Measurements from ENCODE around the gene CNTFR.

Gene CNTFR

DNA sequence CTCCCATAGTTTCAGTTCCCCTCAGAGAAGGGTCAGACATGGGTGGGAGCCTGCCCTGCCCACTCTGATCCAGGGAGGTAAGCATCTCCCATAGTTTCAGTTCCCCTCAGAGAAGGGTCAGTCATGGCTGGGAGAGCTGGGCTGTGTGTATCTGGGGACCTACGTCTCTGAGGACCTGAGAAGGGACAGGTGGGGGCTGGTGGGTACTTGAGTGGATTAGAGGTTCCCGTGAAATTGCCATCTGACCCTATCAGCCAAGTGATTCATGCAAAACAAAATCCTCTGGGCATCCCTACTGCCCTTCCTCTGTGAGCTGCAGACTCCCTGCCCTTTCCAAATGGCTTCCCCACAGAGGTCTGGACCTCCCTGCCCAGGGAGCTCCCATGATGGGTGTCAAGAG is 70.6 kb downstream of the CNTFR start:
- H3K18ac ChIP-seq (ENCODE audit: low read depth in 1 of 2, low read length in 2 of 2): no peak overlapping the region
- H3K27ac ChIP-seq (ENCODE audit: low read length, poor library complexity, severe bottlenecking): no peak overlapping the region
- no peak overlapping the region for H4K91ac ChIP-seq (ENCODE audit: low read length)
- no peak overlapping the region for H2BK15ac ChIP-seq (ENCODE audit: low read depth, poor library complexity, severe bottlenecking)
- WGBS: 100% methylated on average over 2 of the region's 2 CpGs
- H2BK12ac ChIP-seq (ENCODE audit: low read length in 2 of 2): no peak overlapping the region
- no peak overlapping the region for H3K4me3 ChIP-seq (ENCODE audit: insufficient read depth in 1 of 2, low read depth in 1 of 2, low read length in 2 of 2)
- no peak overlapping the region for H3K14ac ChIP-seq (ENCODE audit: low read length in 2 of 2)
- DNase-seq: no peak
- H2BK120ac ChIP-seq (ENCODE audit: low read depth, low read length): no peak overlapping the region
- no peak overlapping the region for H3K4me2 ChIP-seq (ENCODE audit: low read length, poor library complexity, severe bottlenecking)
- no peak overlapping the region for H4K8ac ChIP-seq (ENCODE audit: low read length)
- no peaks in the 10 kb centered on the region for H3K36me3 ChIP-seq (ENCODE audit: control insufficient read depth in 1 of 2, insufficient read depth in 2 of 2, low read depth in 1 of 2, low read length in 2 of 2)
- H3K9me3 ChIP-seq (ENCODE audit: control insufficient read depth, low read length): no peaks in the 10 kb centered on the region
- no peak overlapping the region for H3K4ac ChIP-seq (ENCODE audit: low read depth in 1 of 2, low read length in 2 of 2)
- H3K23ac ChIP-seq (ENCODE audit: low read length in 2 of 2): no peak overlapping the region
- no peak overlapping the region for H2AFZ ChIP-seq (ENCODE audit: low read depth, low read length)
- H3K79me1 ChIP-seq (replicated peaks; ENCODE audit: low read length, poor library complexity, severe bottlenecking): no peaks in the 10 kb centered on the region
- peaks cover 10% of the 10 kb centered on the region for H3K4me1 ChIP-seq (ENCODE audit: control insufficient read depth, insufficient read depth, low read depth, low read length)
- H3K9ac ChIP-seq (ENCODE audit: low read length): no peak overlapping the region
- H2BK5ac ChIP-seq (ENCODE audit: low read depth, low read length, poor library complexity, severe bottlenecking): no peak overlapping the region
- H2AK5ac ChIP-seq (ENCODE audit: low read length, severe bottlenecking): no peak overlapping the region
- peaks cover 51 to 70% of the 10 kb centered on the region in 2 experiments for H3K27me3 ChIP-seq (ENCODE audit: control insufficient read depth in 1 of 2, insufficient read depth in 1 of 2, low read length in 2 of 2)

GRCh38 chr9:34518110-34518616 is 71.4 kb downstream of the CNTFR start:
- Histone ChIP-seq H2AFZ (ENCODE audit: low read depth, low read length) (no peak overlapping the region), H3K36me3 (ENCODE audit: control insufficient read depth in 1 of 2, insufficient read depth in 2 of 2, low read depth in 1 of 2, low read length in 2 of 2) (no peaks in the 10 kb centered on the region), H3K4me1 (ENCODE audit: control insufficient read depth, insufficient read depth, low read depth, low read length) (peaks cover 5% of the 10 kb centered on the region), H3K4ac (ENCODE audit: low read depth in 1 of 2, low read length in 2 of 2) (no peak overlapping the region), H3K4me2 (ENCODE audit: low read length, poor library complexity, severe bottlenecking) (no peak overlapping the region), H2BK15ac (ENCODE audit: low read depth, poor library complexity, severe bottlenecking) (no peak overlapping the region), H2BK120ac (ENCODE audit: low read depth, low read length) (no peak overlapping the region), H3K18ac (ENCODE audit: low read depth in 1 of 2, low read length in 2 of 2) (no peak overlapping the region), H2BK5ac (ENCODE audit: low read depth, low read length, poor library complexity, severe bottlenecking) (no peak overlapping the region), H2BK12ac (ENCODE audit: low read length in 2 of 2) (no peak overlapping the region), H3K79me1 (replicated peaks; ENCODE audit: low read length, poor library complexity, severe bottlenecking) (no peaks in the 10 kb centered on the region), H3K23ac (ENCODE audit: low read length in 2 of 2) (no peak overlapping the region), H3K27me3 (ENCODE audit: control insufficient read depth in 1 of 2, insufficient read depth in 1 of 2, low read length in 2 of 2) (peaks cover 46 to 71% of the 10 kb centered on the region in 2 experiments), H3K4me3 (ENCODE audit: insufficient read depth in 1 of 2, low read depth in 1 of 2, low read length in 2 of 2) (no peak overlapping the region), H3K14ac (ENCODE audit: low read length in 2 of 2) (no peak overlapping the region), H3K9ac (ENCODE audit: low read length) (no peak overlapping the region), H4K91ac (ENCODE audit: low read length) (no peak overlapping the region), H3K27ac (ENCODE audit: low read length, poor library complexity, severe bottlenecking) (no peak overlapping the region), H3K9me3 (ENCODE audit: control insufficient read depth, low read length) (no peaks in the 10 kb centered on the region), H4K8ac (ENCODE audit: low read length) (no peak overlapping the region), H2AK5ac (ENCODE audit: low read length, severe bottlenecking) (no peak overlapping the region)
- 83% methylated on average over 6 of the region's 6 CpGs for WGBS
- DNase-seq: no peak

DNA sequence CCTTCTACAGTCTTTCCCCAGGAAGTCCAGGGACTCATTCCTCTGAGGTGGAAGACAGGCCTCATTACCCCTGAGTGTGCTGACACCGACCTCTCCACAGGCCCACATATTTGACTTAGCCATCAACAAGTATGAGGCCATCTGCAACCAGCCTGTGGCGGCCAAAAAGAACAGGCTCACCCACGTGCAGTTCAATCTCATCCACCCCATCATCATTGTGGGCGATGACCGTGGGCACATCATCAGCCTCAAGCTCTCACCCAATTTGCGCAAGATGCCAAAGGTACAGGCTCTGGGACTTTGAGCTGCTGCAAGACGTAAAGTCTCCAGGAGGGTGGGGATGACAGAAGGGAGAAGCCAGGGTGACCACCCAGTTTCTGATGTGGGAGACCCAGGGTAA is 72.3 kb downstream of the CNTFR start:
- no peak overlapping the region for H3K27ac ChIP-seq (ENCODE audit: low read length, poor library complexity, severe bottlenecking)
- no peak overlapping the region for H2BK12ac ChIP-seq (ENCODE audit: low read length in 2 of 2)
- peaks cover 42 to 77% of the 10 kb centered on the region in 2 experiments for H3K27me3 ChIP-seq (ENCODE audit: control insufficient read depth in 1 of 2, insufficient read depth in 1 of 2, low read length in 2 of 2)
- no peak overlapping the region for H3K14ac ChIP-seq (ENCODE audit: low read length in 2 of 2)
- no peak overlapping the region for H2BK120ac ChIP-seq (ENCODE audit: low read depth, low read length)
- H3K79me1 ChIP-seq (replicated peaks; ENCODE audit: low read length, poor library complexity, severe bottlenecking): no peaks in the 10 kb centered on the region
- no peak overlapping the region for H4K91ac ChIP-seq (ENCODE audit: low read length)
- H2AK5ac ChIP-seq (ENCODE audit: low read length, severe bottlenecking): no peak overlapping the region
- H3K4me1 ChIP-seq (ENCODE audit: control insufficient read depth, insufficient read depth, low read depth, low read length): no peaks in the 10 kb centered on the region
- H4K8ac ChIP-seq (ENCODE audit: low read length): no peak overlapping the region
- DNase-seq: no peak
- no peaks in the 10 kb centered on the region for H3K36me3 ChIP-seq (ENCODE audit: control insufficient read depth in 1 of 2, insufficient read depth in 2 of 2, low read depth in 1 of 2, low read length in 2 of 2)
- no peak overlapping the region for H3K4ac ChIP-seq (ENCODE audit: low read depth in 1 of 2, low read length in 2 of 2)
- WGBS: 86% methylated on average over 7 of the region's 7 CpGs
- H2AFZ ChIP-seq (ENCODE audit: low read depth, low read length): no peak overlapping the region
- no peak overlapping the region for H3K4me2 ChIP-seq (ENCODE audit: low read length, poor library complexity, severe bottlenecking)
- H3K4me3 ChIP-seq (ENCODE audit: insufficient read depth in 1 of 2, low read depth in 1 of 2, low read length in 2 of 2): no peak overlapping the region
- H3K9ac ChIP-seq (ENCODE audit: low read length): no peak overlapping the region
- no peak overlapping the region for H3K18ac ChIP-seq (ENCODE audit: low read depth in 1 of 2, low read length in 2 of 2)
- H2BK15ac ChIP-seq (ENCODE audit: low read depth, poor library complexity, severe bottlenecking): no peak overlapping the region
- H2BK5ac ChIP-seq (ENCODE audit: low read depth, low read length, poor library complexity, severe bottlenecking): no peak overlapping the region
- H3K9me3 ChIP-seq (ENCODE audit: control insufficient read depth, low read length): no peaks in the 10 kb centered on the region
- H3K23ac ChIP-seq (ENCODE audit: low read length in 2 of 2): no peak overlapping the region

- no peak overlapping the region for H2BK12ac ChIP-seq (ENCODE audit: low read length in 2 of 2)
- H3K23ac ChIP-seq (ENCODE audit: low read length in 2 of 2): no peak overlapping the region
- H3K36me3 ChIP-seq (ENCODE audit: control insufficient read depth in 1 of 2, insufficient read depth in 2 of 2, low read depth in 1 of 2, low read length in 2 of 2): no peaks in the 10 kb centered on the region
- H3K18ac ChIP-seq (ENCODE audit: low read depth in 1 of 2, low read length in 2 of 2): no peak overlapping the region
- no peak overlapping the region for H3K9ac ChIP-seq (ENCODE audit: low read length)
- no peaks in the 10 kb centered on the region for H3K9me3 ChIP-seq (ENCODE audit: control insufficient read depth, low read length)
- H2BK15ac ChIP-seq (ENCODE audit: low read depth, poor library complexity, severe bottlenecking): no peak overlapping the region
- WGBS: 92% methylated on average over 3 of the region's 3 CpGs
- H3K4me2 ChIP-seq (ENCODE audit: low read length, poor library complexity, severe bottlenecking): no peak overlapping the region
- no peak for DNase-seq
- no peak overlapping the region for H2AFZ ChIP-seq (ENCODE audit: low read depth, low read length)
- H2BK120ac ChIP-seq (ENCODE audit: low read depth, low read length): no peak overlapping the region
- H3K4me3 ChIP-seq (ENCODE audit: insufficient read depth in 1 of 2, low read depth in 1 of 2, low read length in 2 of 2): no peak overlapping the region
- H3K4ac ChIP-seq (ENCODE audit: low read depth in 1 of 2, low read length in 2 of 2): no peak overlapping the region
- no peak overlapping the region for H2BK5ac ChIP-seq (ENCODE audit: low read depth, low read length, poor library complexity, severe bottlenecking)
- H3K79me1 ChIP-seq (replicated peaks; ENCODE audit: low read length, poor library complexity, severe bottlenecking): no peaks in the 10 kb centered on the region
- no peak overlapping the region for H2AK5ac ChIP-seq (ENCODE audit: low read length, severe bottlenecking)
- no peaks in the 10 kb centered on the region for H3K4me1 ChIP-seq (ENCODE audit: control insufficient read depth, insufficient read depth, low read depth, low read length)
- H3K14ac ChIP-seq (ENCODE audit: low read length in 2 of 2): no peak overlapping the region
- H4K8ac ChIP-seq (ENCODE audit: low read length): no peak overlapping the region
- peaks cover 36 to 77% of the 10 kb centered on the region in 2 experiments for H3K27me3 ChIP-seq (ENCODE audit: control insufficient read depth in 1 of 2, insufficient read depth in 1 of 2, low read length in 2 of 2)
- no peak overlapping the region for H3K27ac ChIP-seq (ENCODE audit: low read length, poor library complexity, severe bottlenecking)
- no peak overlapping the region for H4K91ac ChIP-seq (ENCODE audit: low read length)
Observed at GRCh38 chr9:34515959-34516358, 73.6 kb downstream of the CNTFR start.

All from mesenchymal stem cell (in vitro differentiated cells and primary cell).